PC-9 (cell line): ENCODE results near the gene TIMM29.

Experiments used
- EZH2 ChIP-seq: fragments of 200-600 bp; sonication (generic); IDR thresholded peaks from 2 replicates; pipeline ENCODE4 v1.8.0; 2017; ENCODE audit warnings: antibody characterized with exemption, low read depth
- TF ChIP-seq, protein P1 (sequence below): fragments of 200-600 bp; sonication (generic); conservative IDR thresholded peaks from 2 replicates; pipeline ENCODE4 v1.6.1; 2017; ENCODE audit warnings: mixed run types, antibody characterized with exemption, mild to moderate bottlenecking, moderate library complexity

DNA sequence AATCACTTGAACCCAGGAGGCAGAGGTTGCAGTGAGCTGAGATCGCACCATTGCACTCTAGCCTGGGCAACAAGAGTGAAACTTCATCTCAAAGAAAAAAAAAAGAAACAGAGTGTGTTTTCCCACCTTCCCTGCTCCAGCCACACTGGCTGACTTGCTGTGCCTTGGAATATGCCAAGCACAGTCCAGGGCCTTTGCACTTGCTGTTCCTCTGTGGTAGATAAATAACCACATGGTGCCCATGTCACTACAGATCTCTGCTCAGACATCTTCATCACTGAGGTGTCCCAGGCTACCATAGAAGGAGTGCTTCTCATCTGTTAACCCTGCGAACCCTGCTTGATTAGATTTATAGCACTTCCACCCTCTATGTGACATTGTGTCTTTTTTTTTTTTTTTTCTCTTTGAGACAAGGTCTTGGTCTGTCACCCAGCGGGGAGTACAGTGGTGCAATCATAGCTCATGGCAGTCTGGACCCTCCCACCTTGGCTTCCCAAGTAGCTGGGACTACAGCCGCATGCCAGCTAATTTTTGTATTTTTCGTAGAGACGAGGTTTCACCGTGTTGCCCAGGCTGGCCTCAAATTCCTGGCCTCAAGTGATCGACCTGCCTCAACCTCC, 42.6 kb downstream of the TIMM29 start:
- TF ChIP-seq, protein P1, sequence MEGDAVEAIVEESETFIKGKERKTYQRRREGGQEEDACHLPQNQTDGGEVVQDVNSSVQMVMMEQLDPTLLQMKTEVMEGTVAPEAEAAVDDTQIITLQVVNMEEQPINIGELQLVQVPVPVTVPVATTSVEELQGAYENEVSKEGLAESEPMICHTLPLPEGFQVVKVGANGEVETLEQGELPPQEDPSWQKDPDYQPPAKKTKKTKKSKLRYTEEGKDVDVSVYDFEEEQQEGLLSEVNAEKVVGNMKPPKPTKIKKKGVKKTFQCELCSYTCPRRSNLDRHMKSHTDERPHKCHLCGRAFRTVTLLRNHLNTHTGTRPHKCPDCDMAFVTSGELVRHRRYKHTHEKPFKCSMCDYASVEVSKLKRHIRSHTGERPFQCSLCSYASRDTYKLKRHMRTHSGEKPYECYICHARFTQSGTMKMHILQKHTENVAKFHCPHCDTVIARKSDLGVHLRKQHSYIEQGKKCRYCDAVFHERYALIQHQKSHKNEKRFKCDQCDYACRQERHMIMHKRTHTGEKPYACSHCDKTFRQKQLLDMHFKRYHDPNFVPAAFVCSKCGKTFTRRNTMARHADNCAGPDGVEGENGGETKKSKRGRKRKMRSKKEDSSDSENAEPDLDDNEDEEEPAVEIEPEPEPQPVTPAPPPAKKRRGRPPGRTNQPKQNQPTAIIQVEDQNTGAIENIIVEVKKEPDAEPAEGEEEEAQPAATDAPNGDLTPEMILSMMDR = no peak
- no peak for TF ChIP-seq EZH2
